ENCODE measurements around the gene TACR1. TPM values are rescaled to one million over a fixed set of nuclear protein-coding genes. Genes with fewer than 3 reads are reported as not detected.
A peak's percentile ranks its signal among the peaks of the same experiment; 100 is the strongest.
"Not testable (repeated sequence)": the region's sequence is repeated elsewhere in the genome, so short reads cannot be mapped to it uniquely, and the experiment has no call there.

The TACR1 gene
- 0.04 TPM for polyA plus RNA-seq (2012; ENCODE audit: missing spikeins)

GRCh38 chr2:75199428-75200011, at the start of gene TACR1:
TSS of gene TACR1 (minus strand) at chr2:75199520. CDS start at chr2:75198934, 586 bp downstream.
- FAIRE-seq, result no peak
- no peak for TF ChIP-seq POLR2AphosphoS5 (IDR thresholded peaks at IDR 0.05; ENCODE audit: low read depth, low read length)
- peak; percentile 39 for DNase-seq (ENCODE audit: insufficient read length)

- not testable (repeated sequence) for FAIRE-seq
Measured at GRCh38 chr2:75248581-75248980, 49.3 kb upstream of the TACR1 start.

GRCh38 chr2:75246441-75247167, 47.3 kb upstream of the TACR1 start:
- DNase-seq (ENCODE audit: insufficient read length) (no peak), FAIRE-seq (no peak)
- TF ChIP-seq POLR2AphosphoS5 (IDR thresholded peaks at IDR 0.05; ENCODE audit: low read depth, low read length) (no peak), POLR2A (IDR thresholded peaks at IDR 0.05; ENCODE audit: low read depth, low read length) (no peak), TAF1 (IDR thresholded peaks at IDR 0.05; ENCODE audit: borderline replicate concordance, low read depth, low read length) (no peak)

More at GRCh38 chr2:75248581-75248980, 49.3 kb upstream of the TACR1 start:
- DNase-seq (ENCODE audit: insufficient read length), result not testable (repeated sequence)

GRCh38 chr2:75243219-75243618, 43.9 kb upstream of the TACR1 start:
- TF ChIP-seq POLR2A (IDR thresholded peaks at IDR 0.05; ENCODE audit: low read depth, low read length) (no peak), POLR2AphosphoS5 (IDR thresholded peaks at IDR 0.05; ENCODE audit: low read depth, low read length) (no peak)
- DNase-seq (ENCODE audit: insufficient read length) (no peak), FAIRE-seq (no peak)

- DNase-seq (ENCODE audit: insufficient read length), result no peak
- TF ChIP-seq POLR2AphosphoS5 (IDR thresholded peaks at IDR 0.05; ENCODE audit: low read depth, low read length) (no peak), TAF1 (IDR thresholded peaks at IDR 0.05; ENCODE audit: borderline replicate concordance, low read depth, low read length) (no peak), POLR2A (IDR thresholded peaks at IDR 0.05; ENCODE audit: low read depth, low read length) (no peak)
- FAIRE-seq, result no peak
Measured at GRCh38 chr2:75241696-75242095, 42.4 kb upstream of the TACR1 start.

GRCh38 chr2:75238670-75239330, 39.5 kb upstream of the TACR1 start:
- DNase-seq (ENCODE audit: insufficient read length) (no peak), FAIRE-seq (no peak)
- TF ChIP-seq POLR2AphosphoS5 (IDR thresholded peaks at IDR 0.05; ENCODE audit: low read depth, low read length) (no peak), TAF1 (IDR thresholded peaks at IDR 0.05; ENCODE audit: borderline replicate concordance, low read depth, low read length) (no peak), POLR2A (IDR thresholded peaks at IDR 0.05; ENCODE audit: low read depth, low read length) (no peak)

- no peak for TF ChIP-seq POLR2AphosphoS5 (IDR thresholded peaks at IDR 0.05; ENCODE audit: low read depth, low read length)
- TF ChIP-seq TAF1 (IDR thresholded peaks at IDR 0.05; ENCODE audit: borderline replicate concordance, low read depth, low read length), result no peak
- TF ChIP-seq POLR2A (IDR thresholded peaks at IDR 0.05; ENCODE audit: low read depth, low read length), result no peak
- FAIRE-seq (no peak), DNase-seq (ENCODE audit: insufficient read length) (no peak)
Measured at GRCh38 chr2:75237296-75237695, 38.0 kb upstream of the TACR1 start.

- TF ChIP-seq POLR2A (IDR thresholded peaks at IDR 0.05; ENCODE audit: low read depth, low read length) (no peak), POLR2AphosphoS5 (IDR thresholded peaks at IDR 0.05; ENCODE audit: low read depth, low read length) (no peak), TAF1 (IDR thresholded peaks at IDR 0.05; ENCODE audit: borderline replicate concordance, low read depth, low read length) (no peak)
- no peak for DNase-seq (ENCODE audit: insufficient read length)
- FAIRE-seq, result no peak
Measured at GRCh38 chr2:75233965-75234364, 34.6 kb upstream of the TACR1 start.

GRCh38 chr2:75226617-75227016, 27.3 kb upstream of the TACR1 start:
- TF ChIP-seq POLR2A (IDR thresholded peaks at IDR 0.05; ENCODE audit: low read depth, low read length) (no peak), TAF1 (IDR thresholded peaks at IDR 0.05; ENCODE audit: borderline replicate concordance, low read depth, low read length) (no peak), POLR2AphosphoS5 (IDR thresholded peaks at IDR 0.05; ENCODE audit: low read depth, low read length) (no peak)
- FAIRE-seq, result no peak

GRCh38 chr2:75226099-75226498, 26.8 kb upstream of the TACR1 start:
- DNase-seq (ENCODE audit: insufficient read length), result no peak

More at GRCh38 chr2:75226617-75227016, 27.3 kb upstream of the TACR1 start:
- DNase-seq (ENCODE audit: insufficient read length), result no peak

GRCh38 chr2:75224636-75225094, 25.3 kb upstream of the TACR1 start:
- FAIRE-seq (no peak), DNase-seq (ENCODE audit: insufficient read length) (no peak)

More at GRCh38 chr2:75226099-75226498, 26.8 kb upstream of the TACR1 start:
- FAIRE-seq, result no peak
- TF ChIP-seq TAF1 (IDR thresholded peaks at IDR 0.05; ENCODE audit: borderline replicate concordance, low read depth, low read length) (no peak), POLR2AphosphoS5 (IDR thresholded peaks at IDR 0.05; ENCODE audit: low read depth, low read length) (no peak), POLR2A (IDR thresholded peaks at IDR 0.05; ENCODE audit: low read depth, low read length) (no peak)

GRCh38 chr2:75222527-75222926, 23.2 kb upstream of the TACR1 start:
- no peak for FAIRE-seq
- no peak for TF ChIP-seq TAF1 (IDR thresholded peaks at IDR 0.05; ENCODE audit: borderline replicate concordance, low read depth, low read length)
- no peak for TF ChIP-seq POLR2AphosphoS5 (IDR thresholded peaks at IDR 0.05; ENCODE audit: low read depth, low read length)
- TF ChIP-seq POLR2A (IDR thresholded peaks at IDR 0.05; ENCODE audit: low read depth, low read length), result no peak
- DNase-seq (ENCODE audit: insufficient read length), result no peak

More at GRCh38 chr2:75224636-75225094, 25.3 kb upstream of the TACR1 start:
- no peak for TF ChIP-seq TAF1 (IDR thresholded peaks at IDR 0.05; ENCODE audit: borderline replicate concordance, low read depth, low read length)
- no peak for TF ChIP-seq POLR2A (IDR thresholded peaks at IDR 0.05; ENCODE audit: low read depth, low read length)
- no peak for TF ChIP-seq POLR2AphosphoS5 (IDR thresholded peaks at IDR 0.05; ENCODE audit: low read depth, low read length)
